HG02759 (cell line): ENCODE measurements around the gene PLXDC1.
"Not testable (repeated sequence)": the region's sequence is repeated elsewhere in the genome, so short reads cannot be mapped to it uniquely, and the experiment has no call there.

Source experiments
- ATAC-seq: cut with Tn5 transposase; IDR thresholded peaks from one replicate; pipeline ENCODE4 v1.9.1; 2021; ENCODE audit warnings: mild to moderate bottlenecking, moderate library complexity; ENCODE audit not compliant: unreplicated experiment

The PLXDC1 gene

GRCh38 chr17:39130205-39130604 lies 21.2 kb downstream of the PLXDC1 start:
- no peak for ATAC-seq

- not testable (repeated sequence) for ATAC-seq
Measured at GRCh38 chr17:39129544-39129943, 21.9 kb downstream of the PLXDC1 start.

DNA sequence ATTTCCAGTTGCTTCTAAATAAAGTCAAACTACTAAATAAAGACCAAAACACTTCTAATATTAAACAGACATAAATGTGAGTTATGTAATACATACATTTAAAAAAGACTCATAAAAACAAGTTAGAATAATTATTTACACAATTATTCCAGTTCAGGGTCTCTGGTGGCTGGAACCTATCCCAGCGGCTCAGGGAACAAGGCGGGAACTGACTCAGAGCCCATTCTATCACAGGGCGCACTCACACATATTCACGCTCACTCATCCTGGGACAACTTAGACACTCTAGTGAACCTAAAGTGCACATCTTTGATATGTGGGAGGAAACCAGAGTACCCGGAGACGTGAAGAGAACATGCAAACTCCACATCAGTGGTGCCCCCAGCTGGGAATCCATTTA lies 25.0 kb downstream of the PLXDC1 start:
- no peak for ATAC-seq

DNA sequence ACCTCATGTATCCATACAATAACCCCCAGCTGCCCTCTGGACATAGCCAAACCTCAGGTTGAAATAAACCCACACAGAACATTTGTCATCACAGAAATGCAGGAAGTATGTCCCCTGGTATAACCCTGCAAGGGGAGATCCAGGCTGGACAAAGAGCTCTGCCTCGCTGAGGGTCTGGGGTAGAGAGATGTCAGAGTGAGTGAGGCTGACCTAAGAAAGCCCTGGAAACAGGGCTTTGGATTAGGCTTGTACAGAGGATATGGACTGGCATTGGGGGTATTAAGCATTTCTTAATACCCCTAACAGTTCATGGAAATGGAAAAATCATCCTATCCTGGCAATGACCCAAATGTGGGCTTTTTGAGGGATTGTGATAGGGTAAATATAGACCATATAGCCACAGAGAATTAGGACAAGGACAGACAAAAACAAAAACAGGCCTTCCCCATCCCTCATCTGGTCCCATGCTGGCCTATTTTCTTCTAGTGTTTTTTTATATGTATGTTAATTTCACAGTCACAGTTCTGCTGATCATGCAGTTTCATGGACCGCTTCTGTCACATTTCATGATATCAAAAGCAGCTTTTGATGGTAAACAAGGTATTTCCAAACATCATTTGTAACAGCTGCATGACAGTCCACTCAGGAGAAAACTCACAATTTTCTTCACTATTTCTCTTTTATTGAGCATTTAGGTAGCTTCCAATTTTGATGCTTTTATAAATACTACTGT lies 26.1 kb downstream of the PLXDC1 start:
- no peak for ATAC-seq

GRCh38 chr17:39123627-39124026 lies 27.8 kb downstream of the PLXDC1 start:
- ATAC-seq: no peak

GRCh38 chr17:39122991-39123390 lies 28.4 kb downstream of the PLXDC1 start:
- ATAC-seq: no peak

- ATAC-seq: not testable (repeated sequence)
Measured at GRCh38 chr17:39121919-39122318, 29.5 kb downstream of the PLXDC1 start.

- ATAC-seq: peak; percentile 62
Measured at GRCh38 chr17:39118674-39119419, 32.6 kb downstream of the PLXDC1 start.

DNA sequence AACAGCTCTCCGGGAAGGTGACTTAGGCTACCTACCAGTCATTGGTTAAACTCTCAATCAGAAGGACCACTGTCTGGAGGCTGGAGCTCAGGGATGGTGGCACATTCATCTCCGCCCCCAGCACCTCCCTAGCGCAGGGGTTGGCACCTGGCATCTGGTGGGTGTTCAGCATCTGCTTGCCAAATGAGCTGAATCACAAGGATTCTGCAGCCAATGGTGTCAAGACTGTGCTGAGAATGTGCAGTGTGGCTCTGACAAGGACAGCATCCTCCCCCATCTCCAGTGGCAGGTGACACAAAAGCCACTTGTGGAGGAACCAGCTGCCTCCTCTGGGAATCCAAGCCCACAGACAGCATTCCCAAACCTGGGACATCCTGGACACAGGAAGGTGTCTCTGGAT lies 35.2 kb downstream of the PLXDC1 start:
- ATAC-seq: no peak

DNA sequence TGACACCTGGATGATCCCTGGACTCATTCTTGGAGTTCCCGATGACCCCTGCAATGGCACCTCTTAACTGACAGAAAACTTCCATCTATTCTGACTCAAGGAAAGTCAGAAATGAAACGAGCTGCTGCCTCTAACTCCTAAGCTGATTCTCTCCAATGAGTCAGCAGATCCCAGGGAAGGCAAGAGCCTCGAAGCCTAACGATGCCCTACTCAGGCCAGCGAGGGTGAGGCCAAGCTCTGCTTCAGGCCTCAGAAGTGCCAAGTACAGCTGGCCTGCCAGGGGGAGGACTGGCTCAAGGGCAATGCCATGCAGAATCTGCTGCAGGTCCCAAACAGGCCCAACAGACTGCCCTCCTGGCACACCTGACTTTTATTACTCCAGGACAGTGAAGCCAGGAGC lies 36.3 kb downstream of the PLXDC1 start:
- ATAC-seq: no peak

- no peak for ATAC-seq
Measured at GRCh38 chr17:39114723-39115122, 36.7 kb downstream of the PLXDC1 start.

DNA sequence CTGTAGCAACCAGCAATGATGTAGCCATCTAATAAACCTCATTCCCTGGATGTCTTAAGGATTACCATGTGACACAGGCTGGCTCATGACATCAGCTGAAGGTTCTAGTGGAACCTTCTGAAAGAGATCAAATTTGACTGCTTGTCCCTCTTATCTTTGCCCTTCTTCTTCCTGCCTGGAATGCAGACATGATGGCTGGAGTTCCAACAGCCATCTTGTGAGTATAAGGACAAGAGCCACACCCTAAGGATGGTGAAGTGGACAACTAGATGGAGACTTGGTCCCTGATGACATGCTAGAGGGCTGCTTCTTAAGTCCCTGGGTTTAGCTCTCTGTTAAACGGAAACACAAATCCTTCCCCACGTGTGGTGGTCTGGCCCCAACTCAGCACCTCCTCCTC lies 37.6 kb downstream of the PLXDC1 start:
- no peak for ATAC-seq

GRCh38 chr17:39110435-39111136 lies 40.9 kb downstream of the PLXDC1 start:
- ATAC-seq: no peak

- no peak for ATAC-seq
Measured at GRCh38 chr17:39108461-39109375, 42.7 kb downstream of the PLXDC1 start.

DNA sequence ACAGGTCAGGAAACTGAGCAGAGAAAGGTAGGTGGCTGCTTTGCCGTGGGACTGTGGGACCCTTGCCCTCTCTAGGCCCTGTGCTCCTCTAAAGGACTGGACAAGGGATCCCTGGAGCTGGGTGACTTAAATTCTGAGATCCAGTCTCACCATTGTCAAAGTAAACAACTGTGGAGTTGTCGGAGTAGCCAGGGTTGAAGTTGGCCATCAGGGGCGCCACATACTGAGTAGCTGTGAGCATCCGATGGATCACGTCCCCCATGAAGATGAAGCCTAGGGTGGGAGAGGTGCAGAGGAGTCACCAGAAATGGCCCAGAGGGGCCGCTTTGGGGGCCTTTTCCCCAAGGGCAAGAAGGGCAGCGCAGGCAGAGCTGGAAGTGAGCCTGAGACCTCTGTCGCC lies 43.5 kb downstream of the PLXDC1 start:
- ATAC-seq: no peak

DNA sequence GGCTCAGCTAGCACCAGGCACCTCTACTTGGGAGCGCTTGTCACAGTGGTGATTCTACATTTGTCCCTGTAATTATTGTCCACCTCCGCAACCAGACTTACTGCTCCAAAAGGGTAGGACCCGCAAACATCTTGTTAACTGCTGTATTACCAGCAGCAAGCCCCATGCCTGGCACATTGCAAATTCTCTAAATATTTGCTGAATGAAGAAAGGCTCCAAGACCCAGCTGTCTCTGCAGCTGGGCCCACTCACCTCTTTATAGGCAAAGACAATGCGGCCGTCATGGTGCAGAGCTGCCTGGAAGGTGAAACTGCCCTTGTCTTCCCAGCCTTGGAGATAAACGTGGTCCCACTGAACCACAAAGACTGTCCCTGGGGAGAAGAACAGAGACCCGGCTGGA lies 44.3 kb downstream of the PLXDC1 start:
- ATAC-seq: no peak

DNA sequence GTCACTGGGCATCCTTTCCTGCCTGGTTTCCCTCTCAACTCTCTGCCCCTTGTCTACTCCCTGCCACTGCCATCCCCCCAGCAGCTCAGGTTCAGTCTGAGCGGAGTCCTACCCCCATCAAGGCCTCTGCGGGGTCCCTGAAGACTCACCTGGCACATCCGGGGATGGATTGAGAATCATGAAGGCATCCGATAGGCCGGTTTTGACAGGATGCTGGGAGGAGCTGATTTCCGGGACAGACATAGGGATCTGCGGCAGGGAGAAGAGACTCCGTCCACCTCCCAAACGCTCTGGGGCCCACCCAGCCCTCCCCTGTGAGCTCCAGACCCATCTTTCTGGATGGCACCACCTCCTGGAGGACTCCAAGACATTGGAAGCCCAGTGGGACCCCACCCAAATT lies 45.7 kb downstream of the PLXDC1 start:
- no peak for ATAC-seq

DNA sequence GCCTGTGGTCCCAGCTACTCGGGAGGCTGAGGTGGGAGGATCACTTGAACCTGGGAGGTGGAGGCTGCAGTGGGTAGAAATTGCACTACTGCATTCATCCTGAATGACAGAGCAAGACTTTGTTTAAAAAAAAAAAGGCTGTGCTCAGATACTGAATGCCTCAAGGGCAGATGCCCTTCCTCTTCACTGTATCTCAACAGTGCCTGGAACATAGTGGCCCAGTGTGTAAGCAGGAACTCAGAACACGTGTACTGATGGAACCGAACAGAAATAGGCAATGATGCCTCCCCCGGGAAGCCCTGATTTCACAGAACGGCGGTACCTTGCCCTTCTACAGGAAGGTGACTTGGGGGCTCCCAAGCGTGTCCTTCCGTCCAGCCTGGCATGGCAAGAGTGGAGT lies 46.8 kb downstream of the PLXDC1 start:
- no peak for ATAC-seq

DNA sequence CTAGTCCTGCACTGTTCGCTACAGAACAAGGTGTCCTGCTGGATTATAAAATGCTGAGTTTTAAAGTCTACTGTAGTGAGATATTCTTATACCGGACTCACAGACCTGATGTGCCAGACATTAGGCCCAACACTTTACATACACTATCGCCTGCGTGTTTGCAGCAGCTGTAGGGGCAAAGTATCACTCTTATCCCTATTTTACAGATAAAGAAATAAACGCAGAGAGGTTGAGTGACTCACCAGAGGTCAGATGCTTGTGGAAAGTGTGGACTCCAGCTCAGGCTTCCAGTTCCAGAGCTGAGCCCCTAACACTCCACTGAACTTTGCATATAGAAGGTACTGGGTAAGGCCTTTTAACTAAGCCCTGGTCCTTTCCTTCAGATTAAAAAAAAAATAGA lies 47.4 kb downstream of the PLXDC1 start:
- no peak for ATAC-seq

DNA sequence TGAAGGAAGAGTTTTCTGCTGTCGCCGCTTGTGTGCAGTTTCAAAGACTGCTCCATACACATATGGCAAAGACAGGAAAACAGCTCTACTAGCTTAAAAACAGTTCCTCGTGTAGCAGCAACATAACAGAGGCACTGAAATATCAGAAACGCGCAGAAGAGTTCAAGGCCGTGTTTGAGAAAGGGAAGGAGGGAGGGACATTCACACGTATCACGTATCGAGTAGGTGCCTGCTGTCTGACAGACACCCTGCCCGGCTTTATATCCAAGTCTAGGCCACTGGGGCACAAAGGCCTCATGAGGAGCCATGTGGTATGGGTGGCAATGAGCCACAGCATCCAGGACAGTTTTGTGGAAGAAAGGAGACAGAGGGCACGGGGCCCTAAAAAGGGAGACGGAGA lies 50.3 kb downstream of the PLXDC1 start:
- no peak for ATAC-seq

DNA sequence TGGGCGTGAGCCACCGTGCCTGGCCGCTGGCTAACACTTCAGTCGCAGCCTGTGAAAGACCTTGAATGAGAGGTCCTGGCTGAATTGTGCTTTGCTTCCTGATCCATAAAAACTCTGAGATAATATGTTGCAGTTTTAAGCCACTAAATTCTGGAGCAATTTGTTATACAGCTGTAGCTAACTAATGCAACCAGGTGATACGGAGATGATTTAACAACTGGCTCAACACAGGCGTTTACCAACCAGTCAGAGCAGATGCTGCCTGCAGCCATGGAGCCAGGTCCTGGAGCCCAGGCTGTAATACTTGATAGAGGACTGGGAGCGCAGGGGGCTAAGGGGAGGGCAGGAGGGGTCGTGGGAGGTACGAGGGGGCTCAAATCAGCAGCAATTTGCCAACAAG lies 50.9 kb downstream of the PLXDC1 start:
- ATAC-seq: no peak
